K562 (cell line): ENCODE data around the gene FAIM. TPM values are rescaled to one million over a fixed set of nuclear protein-coding genes. Genes with fewer than 3 reads are reported as not detected.
A peak's percentile ranks its signal among the peaks of the same experiment; 100 is the strongest.

ENCODE experiments used
- DIDO1 ChIP-seq: fragments of 450-650 bp; IDR thresholded peaks from 2 replicates; pipeline ENCODE4 v1.6.1; 2016; ENCODE audit warnings: low read depth, missing biosample characterization, missing genetic modification characterization
- FOSL1 ChIP-seq: fragments of 200-800 bp; sonication (Bioruptor generic); conservative IDR thresholded peaks from 2 replicates; pipeline ENCODE4 v1.6.1; 2016; ENCODE audit warnings: missing genetic modification characterization, missing compliant biosample characterization
- GATAD2B ChIP-seq: fragments of 450-650 bp; IDR thresholded peaks from 2 replicates; pipeline ENCODE4 v1.6.1; 2017; ENCODE audit warnings: mild to moderate bottlenecking, borderline replicate concordance
- JUN ChIP-seq, 2 experiments: sonication (generic) in 1 of 2; formaldehyde crosslinking in 1 of 2; IDR thresholded peaks; 2 replicates each; pipeline versions ENCODE4 v1.6.1 to v1.8.0; 2012 to 2022; ENCODE audit warnings: borderline replicate concordance in 2 of 2, mild to moderate bottlenecking in 2 of 2, improper control_type of control experiment in 1 of 2, low read depth in 1 of 2, low read length in 1 of 2, missing genetic modification reagents in 1 of 2
- JUND ChIP-seq, 2 experiments: IDR thresholded peaks; 2 replicates in 1 of 2; 3 replicates in 1 of 2; pipeline ENCODE4 v1.6.1; 2011; ENCODE audit warnings: borderline replicate concordance in 2 of 2, low read depth in 2 of 2, low read length in 2 of 2, improper control_type of control experiment in 1 of 2, missing biosample characterization in 1 of 2, missing genetic modification characterization in 1 of 2, missing genetic modification reagents in 1 of 2
- SMAD4 ChIP-seq: fragments of 250-450 bp; sonication (Bioruptor Pico); conservative IDR thresholded peaks from 2 replicates; pipeline ENCODE4 v1.8.0; 2021; ENCODE audit warnings: inconsistent platforms, mild to moderate bottlenecking, moderate library complexity
- ZNF316 ChIP-seq: fragments of 450-650 bp; IDR thresholded peaks from 2 replicates; pipeline ENCODE4 v1.6.1; 2016
- ZNF347 ChIP-seq: fragments of 450-650 bp; formaldehyde crosslinking; IDR thresholded peaks from 2 replicates; pipeline ENCODE4 v1.4.0; 2020; ENCODE audit warnings: low read depth, mild to moderate bottlenecking, moderate library complexity
- ZNF41 ChIP-seq: fragments of 250-450 bp; sonication (Bioruptor Pico); conservative IDR thresholded peaks from 2 replicates; pipeline ENCODE4 v1.4.0; 2020; ENCODE audit warnings: mild to moderate bottlenecking
- polyA plus RNA-seq, 8 experiments: library from polyadenylated mRNA; depleted of rRNA in 4 of 8; stranded (reverse) in 5 of 8; unstranded in 3 of 8; fragments of >200 nt; fragmentation: Nextera tagmentation in 2 of 8; fragmentation: Illumina TruSeq in 1 of 8; extraction: Ambion mirVana in 2 of 8; extraction: Trizol in 1 of 8; gene quantifications; 2 replicates each; pipeline versions ENCODE4 v1.2.1 to v1.2.3, GENCODE V29; 2011 to 2014; ENCODE audit warnings: inconsistent platforms in 1 of 8, missing spikeins in 1 of 8
- total RNA-seq, 7 experiments: library from RNA; depleted of rRNA in 6 of 7; stranded (reverse); fragments of >200 nt in 6 of 7; fragmentation: Illumina TruSeq in 2 of 7; extraction: Trizol in 2 of 7; gene quantifications; 2 replicates each; pipeline versions ENCODE4 v1.2.1 to v1.2.3, GENCODE V29; 2011 to 2021; ENCODE audit warnings: low replicate concordance in 1 of 7
- TF ChIP-seq, protein P1 (sequence below): fragments of 450-650 bp; IDR thresholded peaks from 2 replicates; pipeline ENCODE4 v1.6.1; 2016; ENCODE audit warnings: mild to moderate bottlenecking
- TF ChIP-seq, protein P2 (sequence below): sonication (generic); formaldehyde crosslinking; IDR thresholded peaks from 2 replicates; pipeline ENCODE4 v1.8.0; 2022; ENCODE audit warnings: missing genetic modification reagents, mild to moderate bottlenecking, borderline replicate concordance
- TF ChIP-seq, protein P3 (sequence below): fragments of 450-650 bp; IDR thresholded peaks from 2 replicates; pipeline ENCODE4 v1.6.1; 2017; ENCODE audit warnings: mild to moderate bottlenecking, moderate library complexity

FAIM gene
- total and polyA plus RNA-seq, 9 of the 15 experiments (the other 6 are each of a cell fraction or from before 2014, with no cell fraction given), result 2.5 to 7.9 (median 6.6) TPM

DNA sequence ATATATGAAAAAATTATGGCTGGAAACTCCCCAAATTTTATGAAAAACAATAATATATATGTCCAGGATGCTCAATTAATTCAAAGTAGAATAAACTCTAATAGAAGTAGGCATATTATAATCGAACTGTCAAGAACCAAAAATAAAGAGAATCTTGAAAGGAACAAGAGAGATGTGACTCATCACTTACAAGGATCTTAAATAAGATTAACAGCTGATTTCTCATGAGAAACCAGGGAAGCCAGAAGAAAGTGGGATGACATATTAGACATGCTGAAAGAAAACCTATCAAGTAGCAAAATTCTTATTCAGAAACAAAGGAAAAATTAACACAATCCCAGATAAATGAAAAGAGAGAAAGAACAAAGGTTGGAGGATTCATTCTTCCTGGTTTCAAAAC, 66.8 kb downstream of the FAIM start (continued):
- TF ChIP-seq, protein P1, sequence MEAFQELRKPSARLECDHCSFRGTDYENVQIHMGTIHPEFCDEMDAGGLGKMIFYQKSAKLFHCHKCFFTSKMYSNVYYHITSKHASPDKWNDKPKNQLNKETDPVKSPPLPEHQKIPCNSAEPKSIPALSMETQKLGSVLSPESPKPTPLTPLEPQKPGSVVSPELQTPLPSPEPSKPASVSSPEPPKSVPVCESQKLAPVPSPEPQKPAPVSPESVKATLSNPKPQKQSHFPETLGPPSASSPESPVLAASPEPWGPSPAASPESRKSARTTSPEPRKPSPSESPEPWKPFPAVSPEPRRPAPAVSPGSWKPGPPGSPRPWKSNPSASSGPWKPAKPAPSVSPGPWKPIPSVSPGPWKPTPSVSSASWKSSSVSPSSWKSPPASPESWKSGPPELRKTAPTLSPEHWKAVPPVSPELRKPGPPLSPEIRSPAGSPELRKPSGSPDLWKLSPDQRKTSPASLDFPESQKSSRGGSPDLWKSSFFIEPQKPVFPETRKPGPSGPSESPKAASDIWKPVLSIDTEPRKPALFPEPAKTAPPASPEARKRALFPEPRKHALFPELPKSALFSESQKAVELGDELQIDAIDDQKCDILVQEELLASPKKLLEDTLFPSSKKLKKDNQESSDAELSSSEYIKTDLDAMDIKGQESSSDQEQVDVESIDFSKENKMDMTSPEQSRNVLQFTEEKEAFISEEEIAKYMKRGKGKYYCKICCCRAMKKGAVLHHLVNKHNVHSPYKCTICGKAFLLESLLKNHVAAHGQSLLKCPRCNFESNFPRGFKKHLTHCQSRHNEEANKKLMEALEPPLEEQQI, result peak; percentile 63; the same call in 1 of the 2 replicates
- TF ChIP-seq, protein P2, sequence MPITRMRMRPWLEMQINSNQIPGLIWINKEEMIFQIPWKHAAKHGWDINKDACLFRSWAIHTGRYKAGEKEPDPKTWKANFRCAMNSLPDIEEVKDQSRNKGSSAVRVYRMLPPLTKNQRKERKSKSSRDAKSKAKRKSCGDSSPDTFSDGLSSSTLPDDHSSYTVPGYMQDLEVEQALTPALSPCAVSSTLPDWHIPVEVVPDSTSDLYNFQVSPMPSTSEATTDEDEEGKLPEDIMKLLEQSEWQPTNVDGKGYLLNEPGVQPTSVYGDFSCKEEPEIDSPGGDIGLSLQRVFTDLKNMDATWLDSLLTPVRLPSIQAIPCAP, result no peak
- TF ChIP-seq ZNF347, result no peak
- TF ChIP-seq GATAD2B, result no peak
- TF ChIP-seq, protein P3, sequence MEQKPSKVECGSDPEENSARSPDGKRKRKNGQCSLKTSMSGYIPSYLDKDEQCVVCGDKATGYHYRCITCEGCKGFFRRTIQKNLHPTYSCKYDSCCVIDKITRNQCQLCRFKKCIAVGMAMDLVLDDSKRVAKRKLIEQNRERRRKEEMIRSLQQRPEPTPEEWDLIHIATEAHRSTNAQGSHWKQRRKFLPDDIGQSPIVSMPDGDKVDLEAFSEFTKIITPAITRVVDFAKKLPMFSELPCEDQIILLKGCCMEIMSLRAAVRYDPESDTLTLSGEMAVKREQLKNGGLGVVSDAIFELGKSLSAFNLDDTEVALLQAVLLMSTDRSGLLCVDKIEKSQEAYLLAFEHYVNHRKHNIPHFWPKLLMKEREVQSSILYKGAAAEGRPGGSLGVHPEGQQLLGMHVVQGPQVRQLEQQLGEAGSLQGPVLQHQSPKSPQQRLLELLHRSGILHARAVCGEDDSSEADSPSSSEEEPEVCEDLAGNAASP, result no peak
- peak; percentile 39; the same call in 1 of the 2 replicates for TF ChIP-seq ZNF316
- TF ChIP-seq SMAD4 (CRISPR knock-in tag), result no peak
- peak; percentile 90 for TF ChIP-seq JUND (IDR thresholded peaks at IDR 0.05; ENCODE audit: borderline replicate concordance, low read depth, low read length)
- TF ChIP-seq JUND (tag; IDR thresholded peaks at IDR 0.05; ENCODE audit: borderline replicate concordance, low read depth, low read length), result peak; percentile 94
- peak; percentile 77 for TF ChIP-seq JUN (IDR thresholded peaks at IDR 0.05; ENCODE audit: borderline replicate concordance, low read depth, low read length)
- TF ChIP-seq JUN (CRISPR knock-in tag; IDR thresholded peaks at IDR 0.05; ENCODE audit: borderline replicate concordance), result no peak
- TF ChIP-seq DIDO1 (tag), result no peak
- TF ChIP-seq FOSL1, result peak; percentile 90
- TF ChIP-seq ZNF41, result no peak
